ENCODE measurements around the gene PDE4A.

The PDE4A gene

GRCh38 chr19:10419646-10420443, 493 bp upstream of the PDE4A start:
- Histone ChIP-seq H3K14ac (ENCODE audit: low read length) (peak overlapping the region; percentile 44), H3K4me3 (ENCODE audit: low read length in 2 of 2) (peak overlapping the region; percentile 45 to 78), H4K8ac (ENCODE audit: low read depth, low read length) (no peak overlapping the region), H2BK120ac (ENCODE audit: low read depth, low read length) (no peak overlapping the region), H2AK5ac (ENCODE audit: low read depth, low read length) (peak overlapping the region; percentile 68), H3K18ac (ENCODE audit: low read length) (peak overlapping the region; percentile 90), H2BK12ac (ENCODE audit: low read length) (peak overlapping the region; percentile 50), H3K4ac (ENCODE audit: low read length) (no peak overlapping the region), H2BK5ac (ENCODE audit: low read length) (peak overlapping the region; percentile 36), H3K9me3 (replicated peaks in 1 of 2; ENCODE audit: control insufficient read depth in 2 of 2, insufficient read depth in 1 of 2, low read depth in 1 of 2, low read length in 2 of 2) (peaks cover 0 to 3% of the 10 kb centered on the region in 2 donors), H3K27ac (replicated peaks; ENCODE audit: low read length) (no peak overlapping the region), H3K79me1 (ENCODE audit: low read depth, low read length) (no peaks in the 10 kb centered on the region), H2BK15ac (ENCODE audit: low read length) (no peak overlapping the region), H4K91ac (ENCODE audit: low read depth, low read length, poor library complexity) (no peak overlapping the region), H3K23ac (ENCODE audit: low read depth, low read length, poor library complexity) (no peak overlapping the region), H3K4me1 (ENCODE audit: control insufficient read depth in 2 of 2, insufficient read depth in 1 of 2, low read depth in 1 of 2, low read length in 2 of 2) (peaks cover 20 to 37% of the 10 kb centered on the region in 2 donors), H3K36me3 (replicated peaks in 1 of 2; ENCODE audit: control insufficient read depth in 2 of 2, insufficient read depth in 2 of 2, low read length in 2 of 2) (no peaks in the 10 kb centered on the region), H3K4me2 (ENCODE audit: insufficient read depth, low read length, poor library complexity, severe bottlenecking) (peak overlapping the region; percentile 94), H3K9ac (ENCODE audit: low read depth, low read length, poor library complexity) (peak overlapping the region; percentile 63), H3K27me3 (ENCODE audit: control insufficient read depth in 3 of 3, insufficient read depth in 3 of 3, low read depth in 1 of 3, low read length in 3 of 3) (peaks cover 14 to 74% (median 60%) of the 10 kb centered on the region in 3 experiments), H2AFZ (ENCODE audit: low read length) (peak overlapping the region; percentile 80)
- no CpG with 5 or more reads among the region's 61 CpGs for WGBS, 2 donors (ENCODE audit: extremely low coverage in 2 of 2, insufficient read length in 2 of 2, insufficient replicate concordance in 1 of 2)
- DNase-seq (ENCODE audit: low spot score) = peak; percentile 90

DNA sequence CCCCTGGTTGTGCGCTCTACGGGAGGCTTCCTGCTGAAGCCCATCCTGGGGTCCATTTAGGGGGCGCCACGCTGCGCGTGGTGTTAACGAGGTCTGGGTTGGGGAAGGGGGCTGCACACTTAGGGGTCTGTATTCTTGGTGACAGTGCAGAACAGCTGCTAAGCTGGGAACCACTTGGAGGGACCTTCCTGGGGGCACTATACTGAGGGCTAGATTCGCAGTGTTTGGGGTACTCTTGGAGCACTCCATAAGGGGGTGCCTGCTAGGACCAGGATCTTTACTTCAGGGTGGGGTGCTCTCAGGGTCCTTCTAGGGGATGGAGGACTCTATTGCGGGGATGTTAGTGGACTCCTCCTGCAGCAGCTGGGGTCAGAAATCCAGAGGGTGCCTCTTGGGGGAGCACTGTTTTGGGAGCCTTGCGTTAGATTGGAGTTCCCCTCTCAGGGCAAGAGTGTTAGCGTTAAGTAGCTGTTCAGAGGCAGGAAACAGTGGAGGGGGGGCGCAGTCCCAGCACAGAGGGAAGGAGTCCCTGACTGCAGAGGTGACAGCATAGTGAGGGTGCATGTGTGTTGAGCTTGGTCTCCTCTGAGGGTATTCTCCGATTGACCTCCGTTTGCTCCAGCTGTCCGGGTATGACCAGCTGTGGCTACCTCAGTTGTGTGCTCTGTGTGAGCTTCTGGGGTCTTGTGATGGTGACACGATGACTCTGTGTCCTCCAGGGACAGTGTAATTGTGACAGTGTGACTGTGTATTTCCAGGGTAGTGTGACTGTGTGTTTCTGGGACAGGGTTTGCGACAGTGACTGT, 1.1 kb downstream of the PDE4A start:
- no peak overlapping the region for H3K27ac ChIP-seq (replicated peaks; ENCODE audit: low read length)
- no peaks in the 10 kb centered on the region for H3K36me3 ChIP-seq (replicated peaks in 1 of 2; ENCODE audit: control insufficient read depth in 2 of 2, insufficient read depth in 2 of 2, low read length in 2 of 2)
- H2BK12ac ChIP-seq (ENCODE audit: low read length) = no peak overlapping the region
- H3K14ac ChIP-seq (ENCODE audit: low read length) = no peak overlapping the region
- H3K4me2 ChIP-seq (ENCODE audit: insufficient read depth, low read length, poor library complexity, severe bottlenecking) = peak overlapping the region; percentile 90
- peak overlapping the region; percentile 9 for H2AK5ac ChIP-seq (ENCODE audit: low read depth, low read length)
- no peak for DNase-seq (ENCODE audit: low spot score)
- H2BK5ac ChIP-seq (ENCODE audit: low read length) = peak overlapping the region; percentile 14
- no peaks in the 10 kb centered on the region for H3K79me1 ChIP-seq (ENCODE audit: low read depth, low read length)
- H2BK15ac ChIP-seq (ENCODE audit: low read length) = peak overlapping the region; percentile 84
- WGBS, 2 donors (ENCODE audit: extremely low coverage in 2 of 2, insufficient read length in 2 of 2, insufficient replicate concordance in 1 of 2) = no CpG with 5 or more reads among the region's 17 CpGs
- H3K27me3 ChIP-seq (ENCODE audit: control insufficient read depth in 3 of 3, insufficient read depth in 3 of 3, low read depth in 1 of 3, low read length in 3 of 3) = peaks cover 20 to 80% (median 73%) of the 10 kb centered on the region in 3 experiments
- H3K4me1 ChIP-seq (ENCODE audit: control insufficient read depth in 2 of 2, insufficient read depth in 1 of 2, low read depth in 1 of 2, low read length in 2 of 2) = peaks cover 20 to 32% of the 10 kb centered on the region in 2 donors
- peak overlapping the region; percentile 24 for H3K9ac ChIP-seq (ENCODE audit: low read depth, low read length, poor library complexity)
- peak overlapping the region; percentile 0 for H2BK120ac ChIP-seq (ENCODE audit: low read depth, low read length)
- H3K4ac ChIP-seq (ENCODE audit: low read length) = no peak overlapping the region
- peak overlapping the region; percentile 77 for H3K23ac ChIP-seq (ENCODE audit: low read depth, low read length, poor library complexity)
- peak overlapping the region; percentile 77 for H2AFZ ChIP-seq (ENCODE audit: low read length)
- H4K8ac ChIP-seq (ENCODE audit: low read depth, low read length) = no peak overlapping the region
- peak overlapping the region in 1 of 2 donors; percentile 45 for H3K4me3 ChIP-seq (ENCODE audit: low read length in 2 of 2)
- H4K91ac ChIP-seq (ENCODE audit: low read depth, low read length, poor library complexity) = no peak overlapping the region
- H3K9me3 ChIP-seq (replicated peaks in 1 of 2; ENCODE audit: control insufficient read depth in 2 of 2, insufficient read depth in 1 of 2, low read depth in 1 of 2, low read length in 2 of 2) = peaks cover 0 to 3% of the 10 kb centered on the region in 2 donors
- peak overlapping the region; percentile 64 for H3K18ac ChIP-seq (ENCODE audit: low read length)

GRCh38 chr19:10422046-10422461, 1.7 kb downstream of the PDE4A start:
- peaks cover 17 to 77% (median 77%) of the 10 kb centered on the region in 3 experiments for H3K27me3 ChIP-seq (ENCODE audit: control insufficient read depth in 3 of 3, insufficient read depth in 3 of 3, low read depth in 1 of 3, low read length in 3 of 3)

GRCh38 chr19:10422846-10423245, 2.5 kb downstream of the PDE4A start:
- H3K4me2 ChIP-seq (ENCODE audit: insufficient read depth, low read length, poor library complexity, severe bottlenecking) = no peak overlapping the region
- H3K4me3 ChIP-seq (ENCODE audit: low read length in 2 of 2) = no peak overlapping the region
- H3K27me3 ChIP-seq (ENCODE audit: control insufficient read depth in 3 of 3, insufficient read depth in 3 of 3, low read depth in 1 of 3, low read length in 3 of 3) = peaks cover 17 to 77% (median 73%) of the 10 kb centered on the region in 3 experiments
- DNase-seq (ENCODE audit: low spot score) = no peak
- no peaks in the 10 kb centered on the region for H3K36me3 ChIP-seq (replicated peaks in 1 of 2; ENCODE audit: control insufficient read depth in 2 of 2, insufficient read depth in 2 of 2, low read length in 2 of 2)
- H3K27ac ChIP-seq (replicated peaks; ENCODE audit: low read length) = no peak overlapping the region
- no peak overlapping the region for H2BK12ac ChIP-seq (ENCODE audit: low read length)
- no peak overlapping the region for H3K18ac ChIP-seq (ENCODE audit: low read length)
- H3K9ac ChIP-seq (ENCODE audit: low read depth, low read length, poor library complexity) = no peak overlapping the region
- H3K14ac ChIP-seq (ENCODE audit: low read length) = no peak overlapping the region
- H2AK5ac ChIP-seq (ENCODE audit: low read depth, low read length) = no peak overlapping the region
- no peak overlapping the region for H2BK15ac ChIP-seq (ENCODE audit: low read length)
- no peaks in the 10 kb centered on the region for H3K9me3 ChIP-seq (replicated peaks in 1 of 2; ENCODE audit: control insufficient read depth in 2 of 2, insufficient read depth in 1 of 2, low read depth in 1 of 2, low read length in 2 of 2)
- H2AFZ ChIP-seq (ENCODE audit: low read length) = no peak overlapping the region
- peaks cover 15 to 29% of the 10 kb centered on the region in 2 donors for H3K4me1 ChIP-seq (ENCODE audit: control insufficient read depth in 2 of 2, insufficient read depth in 1 of 2, low read depth in 1 of 2, low read length in 2 of 2)
- H3K23ac ChIP-seq (ENCODE audit: low read depth, low read length, poor library complexity) = no peak overlapping the region
- H2BK5ac ChIP-seq (ENCODE audit: low read length) = no peak overlapping the region
- no CpG with 5 or more reads among the region's 3 CpGs for WGBS, 2 donors (ENCODE audit: extremely low coverage in 2 of 2, insufficient read length in 2 of 2, insufficient replicate concordance in 1 of 2)
- H4K8ac ChIP-seq (ENCODE audit: low read depth, low read length) = no peak overlapping the region
- H3K79me1 ChIP-seq (ENCODE audit: low read depth, low read length) = no peaks in the 10 kb centered on the region
- no peak overlapping the region for H2BK120ac ChIP-seq (ENCODE audit: low read depth, low read length)
- H4K91ac ChIP-seq (ENCODE audit: low read depth, low read length, poor library complexity) = no peak overlapping the region
- H3K4ac ChIP-seq (ENCODE audit: low read length) = no peak overlapping the region

More at GRCh38 chr19:10422046-10422461, 1.7 kb downstream of the PDE4A start:
- Histone ChIP-seq H2AK5ac (ENCODE audit: low read depth, low read length) (no peak overlapping the region), H3K4me2 (ENCODE audit: insufficient read depth, low read length, poor library complexity, severe bottlenecking) (no peak overlapping the region), H3K9me3 (replicated peaks in 1 of 2; ENCODE audit: control insufficient read depth in 2 of 2, insufficient read depth in 1 of 2, low read depth in 1 of 2, low read length in 2 of 2) (no peaks in the 10 kb centered on the region), H3K14ac (ENCODE audit: low read length) (no peak overlapping the region), H3K36me3 (replicated peaks in 1 of 2; ENCODE audit: control insufficient read depth in 2 of 2, insufficient read depth in 2 of 2, low read length in 2 of 2) (no peaks in the 10 kb centered on the region), H3K4ac (ENCODE audit: low read length) (no peak overlapping the region), H2BK5ac (ENCODE audit: low read length) (no peak overlapping the region), H3K9ac (ENCODE audit: low read depth, low read length, poor library complexity) (no peak overlapping the region), H3K79me1 (ENCODE audit: low read depth, low read length) (no peaks in the 10 kb centered on the region), H2BK120ac (ENCODE audit: low read depth, low read length) (no peak overlapping the region), H3K18ac (ENCODE audit: low read length) (no peak overlapping the region), H2BK12ac (ENCODE audit: low read length) (no peak overlapping the region), H2BK15ac (ENCODE audit: low read length) (no peak overlapping the region), H3K4me1 (ENCODE audit: control insufficient read depth in 2 of 2, insufficient read depth in 1 of 2, low read depth in 1 of 2, low read length in 2 of 2) (peaks cover 20 to 32% of the 10 kb centered on the region in 2 donors), H3K23ac (ENCODE audit: low read depth, low read length, poor library complexity) (no peak overlapping the region), H3K4me3 (ENCODE audit: low read length in 2 of 2) (no peak overlapping the region), H3K27ac (replicated peaks; ENCODE audit: low read length) (no peak overlapping the region), H2AFZ (ENCODE audit: low read length) (no peak overlapping the region), H4K8ac (ENCODE audit: low read depth, low read length) (no peak overlapping the region), H4K91ac (ENCODE audit: low read depth, low read length, poor library complexity) (no peak overlapping the region)
- DNase-seq (ENCODE audit: low spot score) = no peak
- no CpG with 5 or more reads among the region's 4 CpGs for WGBS, 2 donors (ENCODE audit: extremely low coverage in 2 of 2, insufficient read length in 2 of 2, insufficient replicate concordance in 1 of 2)
